SK-N-SH (cell line): ENCODE data around the gene ADAMTS17. TPM values are rescaled to one million over a fixed set of nuclear protein-coding genes. Genes with fewer than 3 reads are reported as not detected.

Source experiments
- CTCF ChIA-PET: fragments of 300-600, 350-600 bp; formaldehyde crosslinking; extraction: SDS; loops from one replicate; lab custom pipeline; 2021; lab: Yijun Ruan, JAX
- POLR2A ChIA-PET: fragments of 350-600 bp; sonication (Branson Sonifier 250); formaldehyde crosslinking; extraction: SDS; loops from one replicate; lab custom pipeline; 2020; ENCODE audit warnings: antibody characterized with exemption, inconsistent platforms; lab: Yijun Ruan, JAX
- DNase-seq: peaks from one replicate; pipeline ENCODE4 v3.0.0; 2012
- H2AFZ ChIP-seq: fragments of 200-600 bp; sonication (generic); 2 replicates; pipeline ENCODE4 v1.8.1; 2016; ENCODE audit warnings: antibody characterized with exemption, mild to moderate bottlenecking, low read depth
- H3F3A ChIP-seq: fragments of 200-600 bp; sonication (generic); replicated peaks from 2 replicates; pipeline ENCODE3; 2016; ENCODE audit warnings: antibody characterized with exemption, mild to moderate bottlenecking; ENCODE audit not compliant: insufficient read depth
- H3K27ac ChIP-seq, 2 experiments: fragments of 200-500 bp in 1 of 2; fragments of 200-600 bp in 1 of 2; sonication (Bioruptor generic) in 1 of 2; sonication (generic), shearing (Covaris generic) in 1 of 2; 2 replicates each; pipeline versions ENCODE4 v1.5.1 to v1.6.1; 2014 to 2016; ENCODE audit warnings: low read depth in 2 of 2, inconsistent platforms in 1 of 2, low read length in 1 of 2, mild to moderate bottlenecking in 1 of 2, mixed read lengths in 1 of 2
- H3K27me3 ChIP-seq: fragments of 200-600 bp; sonication (generic), shearing (Covaris generic); 2 replicates; pipeline ENCODE4 v1.6.1; 2016; ENCODE audit warnings: mixed run types; ENCODE audit not compliant: insufficient read depth
- H3K36me3 ChIP-seq, 2 experiments: fragments of 200-500 bp in 1 of 2; fragments of 200-600 bp in 1 of 2; sonication (Bioruptor generic) in 1 of 2; sonication (generic) in 1 of 2; replicated peaks in 1 of 2; 2 replicates each; pipeline versions ENCODE3 to v1.5.1; 2014 to 2016; ENCODE audit warnings: low read length in 1 of 2, mild to moderate bottlenecking in 1 of 2; ENCODE audit not compliant: insufficient read depth in 2 of 2, control insufficient read depth in 1 of 2
- H3K4me1 ChIP-seq, 2 experiments: fragments of 200-500 bp in 1 of 2; fragments of 200-600 bp in 1 of 2; sonication (Bioruptor generic) in 1 of 2; sonication (generic), shearing (Covaris generic) in 1 of 2; 2 replicates each; pipeline versions ENCODE4 v1.5.1 to v1.6.1; 2014 to 2016; ENCODE audit warnings: low read depth in 1 of 2, low read length in 1 of 2, mixed run types in 1 of 2; ENCODE audit not compliant: insufficient read depth in 2 of 2, control insufficient read depth in 1 of 2
- H3K4me2 ChIP-seq: fragments of 200-600 bp; sonication (generic), shearing (Covaris generic); 2 replicates; pipeline ENCODE4 v1.6.1; 2017; ENCODE audit warnings: mixed run types
- H3K4me3 ChIP-seq, 2 experiments: fragments of 200-500 bp in 1 of 2; fragments of 200-600 bp in 1 of 2; sonication (Bioruptor generic) in 1 of 2; sonication (generic), shearing (Covaris generic) in 1 of 2; 2 replicates each; pipeline versions ENCODE4 v1.5.1 to v1.8.1; 2014 to 2016; ENCODE audit warnings: low read depth in 2 of 2, inconsistent platforms in 1 of 2, low read length in 1 of 2, mild to moderate bottlenecking in 1 of 2, mixed read lengths in 1 of 2, moderate library complexity in 1 of 2
- H3K79me2 ChIP-seq: fragments of 200-600 bp; sonication (generic); 2 replicates; pipeline ENCODE4 v1.8.1; 2017; ENCODE audit warnings: mild to moderate bottlenecking; ENCODE audit not compliant: insufficient read depth
- H3K9ac ChIP-seq: fragments of 200-600 bp; sonication (generic); 2 replicates; pipeline ENCODE4 v1.6.1; 2017; ENCODE audit warnings: mixed run types
- H3K9me2 ChIP-seq: fragments of 200-600 bp; sonication (generic); 2 replicates; pipeline ENCODE4 v1.6.1; 2017; ENCODE audit warnings: mixed run types
- H3K9me3 ChIP-seq: fragments of 200-600 bp; sonication (generic); 2 replicates; pipeline ENCODE4 v1.6.1; 2017; ENCODE audit warnings: mixed run types, mild to moderate bottlenecking, moderate library complexity
- H4K20me1 ChIP-seq: fragments of 200-600 bp; sonication (generic); 2 replicates; pipeline ENCODE4 v1.6.1; 2017; ENCODE audit warnings: mild to moderate bottlenecking, mixed run types; ENCODE audit not compliant: insufficient read depth
- CHD2 ChIP-seq: fragments of 150-350 bp; IDR thresholded peaks from 2 replicates; pipeline ENCODE4 v1.6.1; 2018; ENCODE audit warnings: low read length; ENCODE audit not compliant: partially characterized antibody
- CTCF ChIP-seq: fragments of 200-600 bp; sonication (generic); IDR thresholded peaks from 2 replicates; pipeline ENCODE4 v1.6.1; 2017; ENCODE audit warnings: antibody characterized with exemption, mild to moderate bottlenecking, moderate library complexity
- ELF1 ChIP-seq: IDR thresholded peaks from 2 replicates; pipeline ENCODE4 v1.4.0; 2012
- FOSL2 ChIP-seq: IDR thresholded peaks from 2 replicates; pipeline ENCODE4 v1.4.0; 2012; ENCODE audit warnings: low read depth, mild to moderate bottlenecking, moderate library complexity, borderline replicate concordance
- FOXJ3 ChIP-seq: sonication (generic); formaldehyde crosslinking; IDR thresholded peaks from 2 replicates; pipeline ENCODE4 v1.5.1; 2020; ENCODE audit warnings: mild to moderate bottlenecking, missing genetic modification reagents
- JUND ChIP-seq: IDR thresholded peaks from 2 replicates; pipeline ENCODE4 v1.4.0; 2012
- MEF2A ChIP-seq: IDR thresholded peaks from 2 replicates; pipeline ENCODE4 v1.4.0; 2012; ENCODE audit warnings: low read depth, borderline replicate concordance
- POLR2AphosphoS5 ChIP-seq: IDR thresholded peaks from 2 replicates; pipeline ENCODE4 v1.6.1; 2012; ENCODE audit warnings: low read depth, low read length
- REST ChIP-seq: IDR thresholded peaks from 2 replicates; pipeline ENCODE4 v1.6.1; 2012; ENCODE audit warnings: mild to moderate bottlenecking, low read depth, low read length, moderate library complexity
- SIN3A ChIP-seq: IDR thresholded peaks from 2 replicates; pipeline ENCODE4 v1.6.1; 2012; ENCODE audit warnings: low read depth, mild to moderate bottlenecking, low read length, moderate library complexity, borderline replicate concordance
- TAF1 ChIP-seq: IDR thresholded peaks from 2 replicates; pipeline ENCODE4 v1.6.1; 2012; ENCODE audit warnings: low read depth, mild to moderate bottlenecking, low read length, moderate library complexity, borderline replicate concordance
- YY1 ChIP-seq: IDR thresholded peaks from 2 replicates; pipeline ENCODE4 v1.4.0; 2012; ENCODE audit warnings: low read depth, mild to moderate bottlenecking
- ZBTB33 ChIP-seq: IDR thresholded peaks from 2 replicates; pipeline ENCODE4 v1.4.0; 2012; ENCODE audit warnings: low read depth, borderline replicate concordance
- WGBS: methylation state at CpG from one replicate; pipeline ENCODE4 v1.1.6; 2017; ENCODE audit warnings: low lambda C conversion rate; 5-methylcytosine and 5-hydroxymethylcytosine counted together
- polyA plus RNA-seq, 3 experiments: library from polyadenylated mRNA; depleted of rRNA; stranded (reverse); fragments of >200 nt; gene quantifications; 2 replicates each; pipeline ENCODE4 v1.2.3, GENCODE V29; 2012
- TF ChIP-seq, protein P1 (sequence below): fragments of 150-350 bp; IDR thresholded peaks from 2 replicates; pipeline ENCODE4 v1.6.1; 2017; ENCODE audit warnings: antibody characterized with exemption, low read length, low read depth, borderline replicate concordance

The ADAMTS17 gene
- polyA plus RNA-seq, 1 of the 3 experiments (the other 2 are of a cell fraction): not detected

DNA sequence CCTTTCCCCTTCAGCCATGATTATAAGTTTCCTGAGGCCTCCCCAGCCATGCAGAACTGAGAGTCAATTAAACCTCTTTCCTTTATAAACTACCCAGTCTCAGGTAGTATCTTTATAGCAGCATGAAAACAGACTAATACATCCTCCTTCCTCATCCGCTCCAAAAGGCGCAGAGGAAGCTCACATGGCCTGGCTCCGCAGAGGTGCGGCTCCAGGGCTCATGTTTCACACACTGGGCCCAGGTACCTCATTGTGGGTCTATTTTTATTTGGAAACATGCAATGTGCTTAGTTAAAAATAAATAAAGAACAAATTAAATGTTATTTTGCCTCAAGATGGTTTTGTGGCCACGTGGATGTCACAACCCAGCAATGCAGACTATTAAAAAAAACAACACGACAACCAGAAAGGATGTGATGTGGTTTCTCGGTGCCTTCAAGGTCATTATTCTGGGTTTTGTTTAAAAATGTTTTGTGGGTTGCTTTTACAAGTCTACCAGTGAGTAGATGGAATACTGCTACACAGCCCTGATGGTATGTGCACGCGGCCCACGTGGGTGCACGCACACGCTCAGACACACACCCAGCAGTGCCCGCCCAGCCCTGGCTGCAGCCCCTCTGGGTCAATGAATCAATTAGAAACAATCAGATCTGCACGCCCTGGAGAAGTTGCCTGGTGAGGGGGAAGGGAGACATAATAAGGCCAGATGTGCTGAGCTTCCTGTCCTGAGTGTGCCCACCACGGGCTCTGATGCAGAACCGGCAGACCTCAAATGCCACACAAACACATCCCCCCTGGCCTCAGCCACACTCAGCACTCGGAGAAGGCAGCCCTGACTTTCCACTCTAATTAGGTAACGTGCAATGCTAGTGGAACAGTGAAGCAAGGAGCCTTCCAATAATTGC is 140.1 kb downstream of the ADAMTS17 start (continued):
- TF ChIP-seq FOXJ3 (peak; percentile 95), CHD2 (peak; percentile 92), SIN3A (no peak), YY1 (no peak), POLR2AphosphoS5 (no peak), TAF1 (no peak), REST (no peak)
- TF ChIP-seq, protein P1, sequence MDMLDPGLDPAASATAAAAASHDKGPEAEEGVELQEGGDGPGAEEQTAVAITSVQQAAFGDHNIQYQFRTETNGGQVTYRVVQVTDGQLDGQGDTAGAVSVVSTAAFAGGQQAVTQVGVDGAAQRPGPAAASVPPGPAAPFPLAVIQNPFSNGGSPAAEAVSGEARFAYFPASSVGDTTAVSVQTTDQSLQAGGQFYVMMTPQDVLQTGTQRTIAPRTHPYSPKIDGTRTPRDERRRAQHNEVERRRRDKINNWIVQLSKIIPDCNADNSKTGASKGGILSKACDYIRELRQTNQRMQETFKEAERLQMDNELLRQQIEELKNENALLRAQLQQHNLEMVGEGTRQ: no peak

- no peak for DNase-seq
- Histone ChIP-seq H3K4me3 (no peak overlapping the region), H3K4me2 (no peak overlapping the region), H3K27ac (no peak overlapping the region), H3K9me2 (no peaks in the 10 kb centered on the region), H3K36me3 (no peaks in the 10 kb centered on the region), H3K9me3 (no peaks in the 10 kb centered on the region), H3F3A (no peaks in the 10 kb centered on the region), H3K79me2 (no peaks in the 10 kb centered on the region), H2AFZ (no peak overlapping the region), H3K27me3 (no peaks in the 10 kb centered on the region), H4K20me1 (no peaks in the 10 kb centered on the region), H3K4me1 (peaks cover 0 to 28% of the 10 kb centered on the region in 2 experiments; a peak in 2 of 4 replicates), H3K9ac (no peak overlapping the region)
- ChIA-PET POLR2A (no interaction called here), CTCF (interaction anchor here (0.6 to 1.0 kb wide), 5 partner anchors 37 to 272 kb away, joined by 3 to 7 read pairs (median 3); no protein-coding TSS in a partner anchor)
- 64% methylated on average over 11 of the region's 22 CpGs for WGBS
- no peak for TF ChIP-seq FOSL2
- no peak for TF ChIP-seq CHD2
- TF ChIP-seq JUND: no peak
- TF ChIP-seq CTCF: no peak
- no peak for TF ChIP-seq REST
- no peak for TF ChIP-seq ZBTB33
- no peak for TF ChIP-seq MEF2A
- no peak for TF ChIP-seq ELF1
- TF ChIP-seq FOXJ3: no peak
Measured at GRCh38 chr15:100200287-100200880, 141.4 kb downstream of the ADAMTS17 start.
